ENCODE data around the gene KCNG2. TPM values are rescaled to one million over a fixed set of nuclear protein-coding genes. Genes with fewer than 3 reads are reported as not detected.

The KCNG2 gene
- total and polyA plus RNA-seq, 2 of the 13 experiments (the other 11 are each of a cell fraction or from before 2014, with no cell fraction given) = not detected

GRCh38 chr18:79934311-79935097 lies 136.8 kb downstream of the KCNG2 start (continued):
- TF ChIP-seq KLF9 (CRISPR knock-in tag; IDR thresholded peaks at IDR 0.05; ENCODE audit: low read depth) = peak; percentile 69; the same call in 1 of the 2 replicates
- TF ChIP-seq PREB (CRISPR knock-in tag; IDR thresholded peaks at IDR 0.05) = no peak
- TF ChIP-seq ZNF703 (CRISPR knock-in tag; IDR thresholded peaks at IDR 0.05; ENCODE audit: borderline replicate concordance) = no peak
- TF ChIP-seq ZFP62 (CRISPR knock-in tag; IDR thresholded peaks at IDR 0.05) = no peak
- TF ChIP-seq KLF12 (CRISPR knock-in tag; IDR thresholded peaks at IDR 0.05; ENCODE audit: borderline replicate concordance) = peak; percentile 22; the same call in 1 of the 2 replicates
- TF ChIP-seq ARID3A (IDR thresholded peaks at IDR 0.05; ENCODE audit: low read depth, low read length) = peak; percentile 96
- no peak for TF ChIP-seq KLF6 (CRISPR knock-in tag; IDR thresholded peaks at IDR 0.05)
- peak; percentile 89 for TF ChIP-seq HHEX (CRISPR knock-in tag; IDR thresholded peaks at IDR 0.05)
- TF ChIP-seq TFDP1 (CRISPR knock-in tag; IDR thresholded peaks at IDR 0.05; ENCODE audit: borderline replicate concordance) = no peak; the same call in 1 of the 2 replicates
- 0 out of 2 replicates have a peak, but pooled peaks have one; percentile 74 for TF ChIP-seq YEATS2 (CRISPR knock-in tag; IDR thresholded peaks at IDR 0.05; ENCODE audit: borderline replicate concordance)
- TF ChIP-seq ZMYM4 (CRISPR knock-in tag; IDR thresholded peaks at IDR 0.05) = peak; percentile 85
- TF ChIP-seq TSC22D2 (CRISPR knock-in tag; IDR thresholded peaks at IDR 0.05; ENCODE audit: borderline replicate concordance) = no peak
- TF ChIP-seq LCORL (IDR thresholded peaks at IDR 0.05) = peak; percentile 61
- peak; percentile 95 for TF ChIP-seq LCORL (CRISPR knock-in tag; IDR thresholded peaks at IDR 0.05)
- 0 out of 2 replicates have a peak, but pooled peaks have one; percentile 32 for TF ChIP-seq SMYD3 (CRISPR knock-in tag; IDR thresholded peaks at IDR 0.05)
- TF ChIP-seq ZNF10 (CRISPR knock-in tag; IDR thresholded peaks at IDR 0.05; ENCODE audit: borderline replicate concordance, low read depth) = no peak
- no peak for TF ChIP-seq TOE1 (CRISPR knock-in tag; IDR thresholded peaks at IDR 0.05)
- TF ChIP-seq ZBTB39 (CRISPR knock-in tag; IDR thresholded peaks at IDR 0.05) = no peak
- TF ChIP-seq SSRP1 (CRISPR knock-in tag; IDR thresholded peaks at IDR 0.05) = peak; percentile 63; the same call in 1 of the 2 replicates
- TF ChIP-seq ZNF547 (CRISPR knock-in tag; IDR thresholded peaks at IDR 0.05) = peak; percentile 53; the same call in 1 of the 2 replicates
- no peak for TF ChIP-seq ZNF850 (CRISPR knock-in tag; conservative IDR thresholded peaks at IDR 0.05)
- peak; percentile 97 for TF ChIP-seq HDAC2 (CRISPR knock-in tag; IDR thresholded peaks at IDR 0.05)
- TF ChIP-seq ZBTB38 (CRISPR knock-in tag; IDR thresholded peaks at IDR 0.05) = peak; percentile 37; the same call in 1 of the 2 replicates
- TF ChIP-seq EP300 (IDR thresholded peaks at IDR 0.05; ENCODE audit: low read depth in 2 of 2, low read length in 2 of 2) = peak; percentile 77 to 97
- TF ChIP-seq EP300 (CRISPR knock-in tag; IDR thresholded peaks at IDR 0.05; ENCODE audit: borderline replicate concordance) = peak; percentile 90; the same call in 1 of the 2 replicates

Data from HepG2 (cell line).